HepG2 (cell line): Measurements from ENCODE around the gene IRAK4. TPM values are rescaled to one million over a fixed set of nuclear protein-coding genes. Genes with fewer than 3 reads are reported as not detected.

Experiments
- ASH2L ChIP-seq: fragments of 300-600, 200-600 bp; sonication (generic); IDR thresholded peaks from 2 replicates; pipeline ENCODE4 v1.7.0; 2017; ENCODE audit warnings: low read depth, mild to moderate bottlenecking, moderate library complexity, mixed read lengths, low read length; ENCODE audit not compliant: insufficient read length
- ETV5 ChIP-seq: IDR thresholded peaks from 2 replicates; pipeline ENCODE4 v1.6.1; 2018; ENCODE audit warnings: missing biosample characterization, missing genetic modification reagents, inconsistent platforms, borderline replicate concordance
- KAT2B ChIP-seq: fragments of 150-350 bp; IDR thresholded peaks from 2 replicates; pipeline ENCODE4 v1.6.1; 2014; ENCODE audit warnings: low read depth, low read length, borderline replicate concordance
- SP5 ChIP-seq: IDR thresholded peaks from 2 replicates; pipeline ENCODE4 v1.6.1; 2016; ENCODE audit warnings: low read depth, borderline replicate concordance
- THAP11 ChIP-seq: IDR thresholded peaks from 2 replicates; pipeline ENCODE4 v1.6.1; 2016; ENCODE audit warnings: missing biosample characterization, missing genetic modification reagents
- ZNF121 ChIP-seq: sonication (generic); formaldehyde crosslinking; IDR thresholded peaks from 2 replicates; pipeline ENCODE4 v1.5.0; 2020; ENCODE audit warnings: mild to moderate bottlenecking, missing genetic modification reagents
- ZNF264 ChIP-seq: sonication (generic); formaldehyde crosslinking; IDR thresholded peaks from 2 replicates; pipeline ENCODE4 v1.4.0; 2020; ENCODE audit warnings: missing genetic modification reagents
- ZNF629 ChIP-seq: sonication (generic); formaldehyde crosslinking; conservative IDR thresholded peaks from 2 replicates; pipeline ENCODE4 v1.5.0; 2020; ENCODE audit warnings: missing genetic modification reagents
- polyA plus RNA-seq, 8 experiments: library from polyadenylated mRNA; depleted of rRNA in 3 of 8; stranded (reverse) in 7 of 8; unstranded in 1 of 8; fragments of >200 nt; fragmentation: Illumina TruSeq in 4 of 8; extraction: Trizol in 4 of 8; gene quantifications; 2 replicates each; pipeline versions ENCODE4 v1.2.1 to v1.2.3, GENCODE V29; 2011 to 2016; ENCODE audit warnings: low read depth in 4 of 8, missing spikeins in 1 of 8, mixed read lengths in 1 of 8; ENCODE audit not compliant: insufficient read depth in 1 of 8
- total RNA-seq, 5 experiments: library from RNA; depleted of rRNA; stranded (reverse); fragments of >200 nt; fragmentation: Illumina TruSeq; extraction: Trizol; gene quantifications; 2 replicates each; pipeline ENCODE4 v1.2.3, GENCODE V29; 2016; ENCODE audit warnings: low read depth in 1 of 5
- TF ChIP-seq, protein P1 (sequence below): sonication (generic); formaldehyde crosslinking; IDR thresholded peaks from 2 replicates; pipeline ENCODE4 v1.4.0; 2020; ENCODE audit warnings: missing genetic modification reagents, borderline replicate concordance
- TF ChIP-seq, protein P2 (sequence below), 2 experiments: fragments of 450-650 bp in 1 of 2; sonication (generic) in 1 of 2; formaldehyde crosslinking in 1 of 2; IDR thresholded peaks; 2 replicates each; pipeline versions ENCODE4 v1.6.1 to v1.8.0; 2016 to 2022; ENCODE audit warnings: antibody characterized with exemption in 1 of 2, mild to moderate bottlenecking in 1 of 2, missing genetic modification reagents in 1 of 2
- TF ChIP-seq, protein P3 (sequence below): sonication (generic); formaldehyde crosslinking; IDR thresholded peaks from 2 replicates; pipeline ENCODE4 v1.4.0; 2020; ENCODE audit warnings: missing genetic modification reagents; ENCODE audit errors: not compliant biosample characterization

The IRAK4 gene
- total and polyA plus RNA-seq, 2 of the 13 experiments (the other 11 are each of a cell fraction or from before 2014, with no cell fraction given), result 6.6 to 7.1 TPM

DNA sequence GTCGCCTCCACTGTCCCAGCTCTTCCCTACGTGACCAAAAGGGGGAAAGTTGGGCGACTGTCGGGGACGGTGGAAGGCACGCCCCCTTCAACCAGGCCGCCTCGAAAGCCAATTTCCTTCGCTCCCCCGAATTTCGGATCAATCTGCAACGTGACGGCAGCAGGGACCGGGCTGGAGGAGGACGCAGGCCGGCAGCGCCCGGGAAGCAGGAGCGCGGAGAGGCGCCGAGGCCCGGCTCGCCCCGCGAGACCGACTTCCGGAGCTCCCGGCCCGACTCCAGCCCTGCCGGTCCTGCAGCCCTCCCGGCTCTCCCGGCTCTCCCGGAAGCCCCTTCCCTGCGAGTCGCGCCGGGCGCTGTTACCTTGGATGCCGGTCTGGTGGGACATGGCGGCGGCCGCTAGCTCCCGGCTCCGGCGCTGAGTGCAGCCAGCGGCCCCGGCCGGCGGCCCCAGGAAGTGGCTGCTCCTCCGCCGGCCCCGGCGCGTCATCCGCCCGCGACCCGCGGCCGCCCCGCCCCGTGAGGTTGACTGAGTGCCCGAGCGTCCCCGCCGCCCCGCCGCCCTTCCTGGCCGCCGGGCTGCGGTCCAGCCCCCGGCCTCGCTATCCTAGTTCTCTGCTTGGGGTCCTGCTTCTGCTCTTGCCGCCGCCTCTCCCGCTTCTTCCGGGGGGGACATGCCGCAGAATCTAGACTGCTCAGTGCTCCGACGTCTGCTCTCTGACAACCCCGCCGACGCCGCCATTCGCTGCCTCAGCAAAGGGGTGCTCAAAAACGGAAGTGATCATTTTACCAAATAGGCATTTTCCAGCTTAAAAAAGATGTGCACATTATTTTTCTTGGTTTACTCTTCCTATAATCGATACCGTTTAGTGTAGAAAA, 47.3 kb downstream of the IRAK4 start, which contains the start of gene TWF1 (continued):
- TF ChIP-seq, protein P1, sequence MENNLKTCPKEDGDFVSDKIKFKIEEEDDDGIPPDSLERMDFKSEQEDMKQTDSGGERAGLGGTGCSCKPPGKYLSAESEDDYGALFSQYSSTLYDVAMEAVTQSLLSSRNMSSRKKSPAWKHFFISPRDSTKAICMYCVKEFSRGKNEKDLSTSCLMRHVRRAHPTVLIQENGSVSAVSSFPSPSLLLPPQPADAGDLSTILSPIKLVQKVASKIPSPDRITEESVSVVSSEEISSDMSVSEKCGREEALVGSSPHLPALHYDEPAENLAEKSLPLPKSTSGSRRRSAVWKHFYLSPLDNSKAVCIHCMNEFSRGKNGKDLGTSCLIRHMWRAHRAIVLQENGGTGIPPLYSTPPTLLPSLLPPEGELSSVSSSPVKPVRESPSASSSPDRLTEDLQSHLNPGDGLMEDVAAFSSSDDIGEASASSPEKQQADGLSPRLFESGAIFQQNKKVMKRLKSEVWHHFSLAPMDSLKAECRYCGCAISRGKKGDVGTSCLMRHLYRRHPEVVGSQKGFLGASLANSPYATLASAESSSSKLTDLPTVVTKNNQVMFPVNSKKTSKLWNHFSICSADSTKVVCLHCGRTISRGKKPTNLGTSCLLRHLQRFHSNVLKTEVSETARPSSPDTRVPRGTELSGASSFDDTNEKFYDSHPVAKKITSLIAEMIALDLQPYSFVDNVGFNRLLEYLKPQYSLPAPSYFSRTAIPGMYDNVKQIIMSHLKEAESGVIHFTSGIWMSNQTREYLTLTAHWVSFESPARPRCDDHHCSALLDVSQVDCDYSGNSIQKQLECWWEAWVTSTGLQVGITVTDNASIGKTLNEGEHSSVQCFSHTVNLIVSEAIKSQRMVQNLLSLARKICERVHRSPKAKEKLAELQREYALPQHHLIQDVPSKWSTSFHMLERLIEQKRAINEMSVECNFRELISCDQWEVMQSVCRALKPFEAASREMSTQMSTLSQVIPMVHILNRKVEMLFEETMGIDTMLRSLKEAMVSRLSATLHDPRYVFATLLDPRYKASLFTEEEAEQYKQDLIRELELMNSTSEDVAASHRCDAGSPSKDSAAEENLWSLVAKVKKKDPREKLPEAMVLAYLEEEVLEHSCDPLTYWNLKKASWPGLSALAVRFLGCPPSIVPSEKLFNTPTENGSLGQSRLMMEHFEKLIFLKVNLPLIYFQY (CRISPR knock-in tag), result no peak; the same call in 1 of the 2 replicates
- TF ChIP-seq, protein P2, sequence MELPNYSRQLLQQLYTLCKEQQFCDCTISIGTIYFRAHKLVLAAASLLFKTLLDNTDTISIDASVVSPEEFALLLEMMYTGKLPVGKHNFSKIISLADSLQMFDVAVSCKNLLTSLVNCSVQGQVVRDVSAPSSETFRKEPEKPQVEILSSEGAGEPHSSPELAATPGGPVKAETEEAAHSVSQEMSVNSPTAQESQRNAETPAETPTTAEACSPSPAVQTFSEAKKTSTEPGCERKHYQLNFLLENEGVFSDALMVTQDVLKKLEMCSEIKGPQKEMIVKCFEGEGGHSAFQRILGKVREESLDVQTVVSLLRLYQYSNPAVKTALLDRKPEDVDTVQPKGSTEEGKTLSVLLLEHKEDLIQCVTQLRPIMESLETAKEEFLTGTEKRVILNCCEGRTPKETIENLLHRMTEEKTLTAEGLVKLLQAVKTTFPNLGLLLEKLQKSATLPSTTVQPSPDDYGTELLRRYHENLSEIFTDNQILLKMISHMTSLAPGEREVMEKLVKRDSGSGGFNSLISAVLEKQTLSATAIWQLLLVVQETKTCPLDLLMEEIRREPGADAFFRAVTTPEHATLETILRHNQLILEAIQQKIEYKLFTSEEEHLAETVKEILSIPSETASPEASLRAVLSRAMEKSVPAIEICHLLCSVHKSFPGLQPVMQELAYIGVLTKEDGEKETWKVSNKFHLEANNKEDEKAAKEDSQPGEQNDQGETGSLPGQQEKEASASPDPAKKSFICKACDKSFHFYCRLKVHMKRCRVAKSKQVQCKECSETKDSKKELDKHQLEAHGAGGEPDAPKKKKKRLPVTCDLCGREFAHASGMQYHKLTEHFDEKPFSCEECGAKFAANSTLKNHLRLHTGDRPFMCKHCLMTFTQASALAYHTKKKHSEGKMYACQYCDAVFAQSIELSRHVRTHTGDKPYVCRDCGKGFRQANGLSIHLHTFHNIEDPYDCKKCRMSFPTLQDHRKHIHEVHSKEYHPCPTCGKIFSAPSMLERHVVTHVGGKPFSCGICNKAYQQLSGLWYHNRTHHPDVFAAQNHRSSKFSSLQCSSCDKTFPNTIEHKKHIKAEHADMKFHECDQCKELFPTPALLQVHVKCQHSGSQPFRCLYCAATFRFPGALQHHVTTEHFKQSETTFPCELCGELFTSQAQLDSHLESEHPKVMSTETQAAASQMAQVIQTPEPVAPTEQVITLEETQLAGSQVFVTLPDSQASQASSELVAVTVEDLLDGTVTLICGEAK (IDR thresholded peaks at IDR 0.05), result no peak
- TF ChIP-seq, protein P2 (CRISPR knock-in tag; IDR thresholded peaks at IDR 0.05), result no peak
- TF ChIP-seq, protein P3, sequence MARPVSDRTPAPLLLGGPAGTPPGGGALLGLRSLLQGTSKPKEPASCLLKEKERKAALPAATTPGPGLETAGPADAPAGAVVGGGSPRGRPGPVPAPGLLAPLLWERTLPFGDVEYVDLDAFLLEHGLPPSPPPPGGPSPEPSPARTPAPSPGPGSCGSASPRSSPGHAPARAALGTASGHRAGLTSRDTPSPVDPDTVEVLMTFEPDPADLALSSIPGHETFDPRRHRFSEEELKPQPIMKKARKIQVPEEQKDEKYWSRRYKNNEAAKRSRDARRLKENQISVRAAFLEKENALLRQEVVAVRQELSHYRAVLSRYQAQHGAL, result no peak
- TF ChIP-seq ZNF264, result no peak
- peak; percentile 13; the same call in 1 of the 2 replicates for TF ChIP-seq ZNF121 (CRISPR knock-in tag)
- TF ChIP-seq ETV5, result peak; percentile 43
- TF ChIP-seq ZNF629 (CRISPR knock-in tag), result 0 out of 2 replicates have a peak, but pooled peaks have one; percentile 5
- no peak for TF ChIP-seq KAT2B
- TF ChIP-seq SP5 (CRISPR knock-in tag), result 0 out of 2 replicates have a peak, but pooled peaks have one; percentile 23
- TF ChIP-seq ASH2L, result peak; percentile 91
- peak; percentile 77 for TF ChIP-seq THAP11 (CRISPR knock-in tag)
